HG03521 (cell line): ENCODE results near the gene RBMS3.

Source experiments
- ATAC-seq: cut with Tn5 transposase; IDR thresholded peaks from one replicate; pipeline ENCODE4 v1.9.1; 2021; ENCODE audit warnings: mild to moderate bottlenecking, moderate library complexity; ENCODE audit not compliant: unreplicated experiment

Gene RBMS3

DNA sequence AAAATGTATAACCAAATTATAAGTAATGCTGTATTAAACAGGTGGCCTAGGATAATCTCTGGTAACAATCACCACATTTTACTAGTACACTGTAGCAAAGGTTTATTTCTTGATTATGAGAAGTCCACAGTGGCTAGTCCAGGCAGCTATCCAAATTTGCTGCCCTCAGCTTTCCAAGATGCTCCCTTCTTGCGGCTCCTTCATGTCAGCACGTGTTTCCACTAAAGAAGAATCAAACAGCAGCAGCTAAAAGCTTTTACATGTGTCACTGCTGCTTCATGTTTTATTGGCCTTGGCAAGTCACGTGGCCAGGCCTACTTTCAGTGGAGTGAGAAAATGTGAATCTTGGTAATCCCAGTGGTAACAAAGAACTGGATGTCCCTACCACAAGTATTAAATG is 5.6 kb upstream of the RBMS3 start:
- no peak for ATAC-seq

DNA sequence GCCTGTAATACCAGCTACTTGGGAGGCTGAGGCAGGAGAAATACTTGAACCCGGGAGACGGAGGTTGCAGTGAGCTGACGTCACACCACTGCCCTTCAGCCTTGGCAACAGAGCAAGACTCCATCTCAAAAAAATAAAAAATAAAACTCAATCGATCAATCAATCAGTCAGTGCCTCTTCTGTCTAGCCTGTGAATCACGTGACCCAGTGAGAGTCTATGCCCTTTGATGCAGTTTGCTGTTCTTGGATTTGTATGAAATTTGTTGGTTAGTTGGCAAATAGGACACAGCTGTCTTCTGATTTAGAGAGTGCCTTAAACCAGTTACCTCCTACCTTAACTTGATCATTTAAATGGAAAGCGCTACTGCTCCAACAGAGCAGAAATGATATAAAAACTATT is 3.6 kb upstream of the RBMS3 start:
- no peak for ATAC-seq

DNA sequence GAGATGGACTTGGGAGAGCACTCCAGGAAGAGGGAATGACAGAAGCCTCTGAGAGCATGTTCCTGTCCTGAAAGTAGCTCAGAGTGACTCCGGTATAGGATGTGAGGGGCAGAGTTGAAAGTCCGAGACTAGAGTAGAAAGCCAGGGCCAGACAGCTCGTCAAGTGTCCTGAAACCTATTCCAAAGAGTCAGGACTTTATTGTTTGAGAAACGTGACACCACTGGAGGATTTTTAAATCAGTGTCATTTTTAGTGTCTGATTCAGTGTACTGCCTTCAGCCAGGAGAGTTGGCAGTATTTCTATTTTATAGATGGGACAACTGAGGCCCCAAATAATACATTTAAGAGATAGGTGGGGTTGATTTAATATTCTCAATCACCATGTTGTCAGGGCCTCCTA is 1.6 kb upstream of the RBMS3 start:
- ATAC-seq = no peak

DNA sequence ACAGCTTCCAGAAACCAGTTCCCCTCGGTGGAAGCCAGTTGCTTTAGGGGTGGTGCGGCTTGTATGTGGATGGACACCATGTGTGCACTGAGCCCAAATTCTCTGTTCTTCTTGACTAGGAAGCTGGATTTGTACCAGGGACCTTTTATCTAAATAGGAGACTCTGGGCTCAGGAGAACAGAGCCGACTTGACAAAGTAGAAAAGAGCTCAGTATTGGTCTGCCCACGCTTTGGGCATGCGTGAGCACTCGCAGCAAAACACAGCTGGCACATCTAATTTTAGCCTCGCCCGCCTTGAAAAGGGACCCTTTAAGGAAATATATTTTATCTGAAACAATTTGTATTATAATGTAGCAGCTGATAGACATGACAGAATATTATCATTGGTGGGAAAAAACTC is 1.1 kb upstream of the RBMS3 start:
- ATAC-seq = no peak

DNA sequence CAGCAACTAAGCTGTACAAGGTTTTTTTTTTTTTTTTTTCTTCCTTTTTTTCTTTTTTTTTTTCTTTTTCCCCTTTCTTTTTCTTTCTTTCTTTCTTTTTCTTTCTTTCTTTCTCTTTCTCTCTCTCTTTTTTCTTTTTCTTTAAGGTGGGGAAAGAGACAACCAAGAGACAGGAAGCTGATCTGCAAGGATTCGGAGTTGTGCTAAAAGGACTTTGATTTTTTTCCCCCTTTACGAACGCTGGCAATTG is 148 bp downstream of the RBMS3 start:
- ATAC-seq = no peak

DNA sequence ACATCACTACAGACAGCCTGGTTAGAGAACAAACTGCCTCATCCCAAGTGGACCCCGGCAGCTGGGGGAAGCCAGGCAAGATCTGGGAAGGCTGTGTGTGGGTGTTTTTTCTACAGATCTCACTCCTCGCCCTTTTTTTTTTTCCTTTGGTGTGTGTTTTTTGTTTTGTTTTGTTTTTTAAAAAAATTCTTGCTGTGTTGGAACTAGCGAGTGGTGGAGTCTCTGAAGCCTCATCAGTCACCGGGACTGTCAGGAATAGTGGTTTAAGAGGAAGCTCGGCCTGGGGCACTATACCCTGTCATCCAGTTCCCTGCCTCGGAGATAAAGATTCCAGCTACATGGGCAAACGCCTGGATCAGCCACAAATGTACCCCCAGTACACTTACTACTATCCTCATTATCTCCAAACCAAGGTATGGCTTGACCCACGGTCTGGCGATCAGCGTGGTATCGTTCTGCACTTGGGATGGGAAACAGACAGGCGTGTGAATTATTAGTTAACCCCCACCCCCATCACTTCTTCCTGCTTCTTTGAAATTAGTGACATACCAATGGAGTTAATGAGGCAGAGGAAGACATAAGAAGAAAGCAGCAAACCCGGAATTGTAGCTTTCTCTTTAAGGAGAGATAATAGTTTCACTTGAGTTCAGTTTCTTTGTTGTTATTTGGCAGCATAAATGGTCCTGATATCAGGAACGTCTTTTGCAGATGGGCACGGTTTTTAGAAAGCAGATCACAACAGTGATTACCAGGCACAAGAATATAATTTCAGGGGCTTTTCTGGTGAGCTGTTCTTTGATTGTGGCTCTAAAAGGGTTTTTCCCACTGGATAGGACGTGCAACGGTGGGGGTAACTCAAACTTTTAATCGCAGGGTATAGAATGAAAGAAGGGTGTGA is 722 bp downstream of the RBMS3 start:
- peak; percentile 50 for ATAC-seq

DNA sequence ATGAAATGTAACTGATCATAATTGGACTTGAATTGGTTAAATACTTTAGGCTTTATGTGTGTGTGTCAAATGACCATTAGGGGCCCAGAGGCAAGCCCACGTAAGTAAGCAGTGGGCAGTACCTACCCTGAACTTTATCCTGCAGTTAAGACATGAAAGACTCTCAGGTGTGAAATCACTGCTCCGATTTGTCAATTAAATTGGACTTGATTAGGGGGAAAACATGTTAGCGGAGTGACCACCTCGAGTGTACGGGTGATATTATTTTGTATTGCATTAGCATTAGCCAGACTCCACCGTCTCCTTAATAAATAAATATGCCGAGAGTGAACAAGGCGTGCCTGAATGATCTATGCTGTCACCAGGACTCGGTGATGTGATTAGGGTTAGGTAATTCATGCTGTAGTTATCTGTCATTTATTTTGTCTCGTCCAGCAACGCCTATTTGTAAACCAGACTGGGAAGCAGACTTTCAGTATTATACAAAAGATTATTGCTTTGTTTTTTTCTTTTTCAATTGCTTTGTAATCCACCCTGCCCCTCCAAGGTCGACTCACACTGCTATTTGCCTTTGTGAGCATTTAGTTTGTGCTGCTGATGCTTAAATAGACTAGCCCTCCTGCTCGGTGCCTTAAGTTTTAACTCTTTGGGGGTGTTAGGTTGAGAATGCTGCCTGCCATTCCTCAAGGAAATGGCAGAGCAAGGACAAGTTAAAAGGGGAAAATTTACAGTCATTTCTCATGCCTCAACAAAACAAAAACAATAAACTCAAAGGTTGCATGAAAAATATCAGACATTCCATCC is 1.8 kb downstream of the RBMS3 start:
- no peak for ATAC-seq

DNA sequence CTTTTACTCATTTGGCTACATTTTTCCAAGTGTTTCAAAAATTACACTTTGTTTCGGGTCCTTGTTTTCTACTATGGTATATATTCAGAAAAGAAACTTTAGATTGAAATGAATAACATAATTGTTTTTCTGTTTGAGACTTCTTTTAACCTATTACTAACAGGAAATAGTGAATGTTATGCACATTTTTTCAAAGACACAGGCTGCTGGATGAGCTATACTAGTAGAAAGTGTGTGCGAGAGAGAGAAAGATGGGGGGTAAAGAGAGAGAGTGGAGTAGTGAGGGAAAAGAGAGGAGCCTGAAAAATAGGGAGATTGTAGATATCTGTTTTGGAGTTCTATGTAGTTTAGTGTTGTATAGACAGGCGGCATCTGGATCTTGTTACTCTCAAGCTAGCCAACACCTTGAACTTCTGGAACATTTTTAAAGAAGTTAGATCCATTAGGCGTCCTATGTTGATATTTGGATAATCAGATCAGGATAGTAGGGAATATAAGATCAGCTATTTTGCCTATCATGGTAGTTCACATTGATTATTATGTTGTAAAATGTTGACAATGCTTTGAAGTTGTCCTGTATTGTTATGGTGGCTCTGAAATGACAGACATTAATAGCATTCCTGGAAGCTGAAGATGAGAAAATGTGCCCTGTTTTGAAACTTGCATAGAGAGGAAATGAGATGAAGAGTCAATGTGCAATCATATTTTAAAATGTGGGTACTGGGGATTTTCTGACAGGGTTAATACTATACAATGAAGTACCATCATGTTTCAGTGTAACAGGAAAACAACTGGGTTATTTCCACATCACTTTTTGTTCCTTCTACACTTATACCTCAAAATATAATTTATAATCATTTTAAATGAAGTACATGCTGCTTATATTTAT is 2.6 kb downstream of the RBMS3 start:
- ATAC-seq = no peak

DNA sequence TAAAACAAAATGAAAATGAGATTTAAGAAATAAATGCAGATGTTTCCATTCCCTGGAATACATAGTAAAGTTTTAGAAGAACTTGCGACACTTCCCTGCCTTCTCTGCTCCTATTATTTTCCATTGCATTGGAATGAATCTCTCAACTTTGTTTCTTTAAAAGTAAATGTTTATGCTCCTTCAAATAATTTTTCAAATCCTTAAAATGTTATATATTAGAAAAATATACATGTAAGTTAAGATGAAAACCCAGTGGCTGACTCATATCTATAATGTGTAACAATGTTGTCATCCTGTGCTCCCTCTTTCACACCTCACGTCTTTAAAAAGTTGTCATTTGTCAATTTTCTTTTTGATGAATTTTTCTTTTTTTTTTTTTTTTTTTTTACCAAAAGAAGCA is 3.6 kb downstream of the RBMS3 start:
- no peak for ATAC-seq

DNA sequence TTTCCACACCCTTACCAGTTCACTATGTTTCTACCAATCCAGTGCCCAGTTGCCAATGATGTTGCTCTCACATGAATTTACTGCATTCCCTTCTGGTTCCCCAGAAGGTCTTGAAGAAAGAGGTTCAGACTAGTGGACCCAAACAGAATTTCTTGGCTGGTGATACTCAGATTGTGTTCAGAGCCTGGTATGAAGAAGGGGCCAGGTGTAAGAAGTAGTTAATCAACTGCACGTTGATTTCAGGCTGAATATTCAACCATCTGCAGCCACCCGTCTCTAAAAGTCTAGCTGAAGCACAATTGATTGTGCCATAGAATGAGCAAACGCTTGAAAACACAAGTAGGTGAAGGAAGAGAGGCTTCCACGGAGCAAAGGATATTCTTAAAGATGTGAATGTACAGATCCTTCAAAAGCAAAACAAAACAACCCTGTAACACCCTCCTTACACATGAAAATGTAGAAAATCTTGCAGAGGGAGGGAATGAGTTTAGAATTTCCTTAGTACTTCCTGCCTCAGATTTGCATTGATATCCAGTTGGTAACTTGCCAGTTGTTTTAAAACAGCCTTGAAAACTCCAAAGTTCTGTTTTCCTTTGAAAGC is 4.7 kb downstream of the RBMS3 start:
- no peak for ATAC-seq

DNA sequence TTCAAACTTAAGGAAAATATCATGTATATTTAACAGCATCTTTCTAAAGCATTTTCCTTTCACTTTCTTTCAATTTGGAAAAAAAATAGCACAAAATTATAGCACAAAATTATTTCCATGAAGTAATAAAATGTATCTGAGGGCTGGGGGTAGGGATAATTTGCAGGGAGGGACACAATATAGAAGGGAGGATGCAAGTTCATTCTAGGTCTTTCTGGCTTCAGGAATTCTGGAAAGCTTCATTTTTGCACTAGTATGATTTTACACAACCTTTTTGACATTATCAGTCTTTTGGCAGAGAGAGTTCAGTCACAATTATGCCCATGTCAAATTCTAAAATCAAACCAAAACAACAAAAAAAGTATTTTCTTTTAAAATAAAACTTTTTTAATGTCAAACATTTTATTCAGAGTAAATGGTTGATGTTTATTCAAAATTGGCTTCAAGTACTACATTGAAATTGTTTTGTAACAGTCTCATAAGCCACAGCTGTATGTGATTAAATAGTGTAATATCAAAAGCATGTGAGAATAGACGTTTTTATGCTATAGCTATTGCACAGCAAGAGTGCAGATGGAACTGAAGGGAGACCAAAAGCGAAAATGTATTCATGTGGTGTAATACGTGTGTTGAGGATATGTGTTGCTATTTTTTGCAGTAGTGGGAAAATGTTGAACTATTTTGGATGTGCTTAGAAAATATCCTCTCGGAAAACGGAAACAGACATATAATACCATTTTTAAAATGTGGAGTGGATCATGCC is 5.8 kb downstream of the RBMS3 start:
- no peak for ATAC-seq

DNA sequence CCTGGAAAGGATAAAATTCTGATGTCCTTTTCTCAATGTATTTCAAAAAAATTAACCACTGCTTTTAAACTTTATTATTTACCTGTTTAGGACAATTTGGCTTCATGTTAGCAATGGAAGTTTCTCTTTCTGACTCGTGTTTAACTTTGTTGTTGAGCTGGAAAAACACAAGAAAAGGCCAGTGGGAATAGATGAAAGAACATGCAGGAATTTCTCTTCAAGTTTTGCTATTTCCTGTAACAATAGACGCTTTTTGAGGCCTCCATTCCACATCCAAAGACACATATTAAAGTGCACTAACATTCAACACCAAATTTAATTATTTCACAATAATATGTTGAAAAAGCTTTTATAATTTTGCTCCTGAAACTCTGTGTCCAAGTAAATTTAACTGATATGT is 9.7 kb downstream of the RBMS3 start:
- ATAC-seq = no peak

DNA sequence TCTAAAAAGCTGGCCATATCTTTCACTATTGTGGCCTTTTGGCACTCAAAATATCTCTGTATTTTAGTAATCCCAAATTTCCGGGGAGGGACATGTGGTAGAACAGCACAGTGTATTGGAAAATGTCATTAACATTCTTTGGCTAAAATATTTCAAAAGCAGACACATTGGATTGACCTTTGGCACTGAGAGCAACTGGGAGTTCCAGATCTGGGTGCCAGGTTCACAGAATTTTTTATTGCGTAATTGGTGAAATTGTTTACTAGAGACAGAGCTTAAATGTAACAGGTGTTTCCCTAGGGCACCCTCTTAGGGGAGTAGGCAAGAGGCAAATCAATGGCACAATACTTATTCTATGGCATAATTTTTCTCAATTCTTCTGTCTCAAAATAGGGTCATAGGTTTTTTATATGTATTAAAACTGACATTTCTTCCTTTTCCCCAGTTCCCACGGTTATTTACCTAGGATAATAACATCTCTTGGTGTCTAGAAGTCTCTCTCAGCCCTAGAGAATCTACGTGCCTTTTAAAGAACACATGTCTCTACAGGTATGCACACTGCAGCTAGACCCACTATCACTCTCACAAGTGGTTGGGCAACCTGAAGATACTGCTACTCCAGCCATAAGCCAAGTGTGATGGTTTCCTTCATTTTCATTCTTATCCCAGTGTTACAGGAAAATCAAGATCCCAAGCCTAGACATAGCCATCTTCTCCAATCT is 10.6 kb downstream of the RBMS3 start:
- no peak for ATAC-seq

DNA sequence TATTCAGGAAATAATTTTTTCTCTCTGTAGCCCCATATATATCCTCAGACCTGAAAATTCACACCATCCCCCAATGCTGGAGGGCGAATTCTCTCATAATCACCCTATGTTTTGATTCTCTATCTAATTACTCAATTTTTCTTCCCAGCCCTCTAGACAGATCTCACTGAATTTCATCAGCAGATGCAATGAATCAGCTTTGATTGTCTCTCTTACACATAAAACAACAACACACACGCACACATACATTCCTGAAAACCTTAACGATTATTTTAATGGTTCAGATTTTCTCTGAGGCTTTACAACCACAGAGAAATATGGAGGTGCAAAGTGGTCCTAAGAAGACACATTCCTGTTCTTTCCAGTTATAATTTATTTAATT is 11.1 kb downstream of the RBMS3 start:
- no peak for ATAC-seq

DNA sequence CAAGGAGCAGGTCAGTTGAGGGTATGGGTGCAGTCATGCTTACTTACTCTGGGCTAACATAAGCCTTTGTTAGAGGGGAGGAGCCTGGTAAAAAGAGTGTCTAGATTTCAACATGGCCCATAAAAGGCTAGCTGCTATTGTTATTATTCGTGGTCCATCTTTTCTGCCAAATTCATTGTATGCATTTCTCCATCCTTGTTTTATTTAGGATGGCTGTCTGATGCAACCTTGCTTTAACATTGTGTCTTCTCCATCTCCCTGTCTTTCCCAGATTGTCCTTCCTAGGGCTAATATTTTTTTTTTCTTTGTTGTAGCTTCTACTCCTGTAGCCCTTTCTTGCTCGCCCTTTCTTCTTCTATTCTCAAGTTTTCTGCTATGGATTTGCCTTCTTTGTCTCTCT is 12.6 kb downstream of the RBMS3 start:
- no peak for ATAC-seq

DNA sequence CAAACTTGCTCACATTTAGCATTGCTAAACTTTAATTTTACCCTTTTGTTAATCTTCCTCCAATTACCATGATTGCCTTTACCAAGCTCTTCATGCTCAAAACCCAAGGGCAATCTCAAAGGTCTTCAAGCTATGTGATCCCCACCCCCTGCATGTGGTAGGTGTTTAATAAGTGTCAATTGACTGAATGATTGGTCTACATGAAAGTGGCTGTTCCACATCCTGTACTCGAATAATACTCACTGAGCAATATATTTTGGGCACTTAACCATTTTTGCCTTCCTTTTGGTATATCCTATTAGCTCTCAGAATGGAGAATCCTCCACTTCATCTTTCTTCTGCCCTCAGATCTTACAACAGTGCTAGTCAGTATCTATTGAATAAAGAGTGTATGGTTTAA is 17.1 kb downstream of the RBMS3 start:
- ATAC-seq = no peak

DNA sequence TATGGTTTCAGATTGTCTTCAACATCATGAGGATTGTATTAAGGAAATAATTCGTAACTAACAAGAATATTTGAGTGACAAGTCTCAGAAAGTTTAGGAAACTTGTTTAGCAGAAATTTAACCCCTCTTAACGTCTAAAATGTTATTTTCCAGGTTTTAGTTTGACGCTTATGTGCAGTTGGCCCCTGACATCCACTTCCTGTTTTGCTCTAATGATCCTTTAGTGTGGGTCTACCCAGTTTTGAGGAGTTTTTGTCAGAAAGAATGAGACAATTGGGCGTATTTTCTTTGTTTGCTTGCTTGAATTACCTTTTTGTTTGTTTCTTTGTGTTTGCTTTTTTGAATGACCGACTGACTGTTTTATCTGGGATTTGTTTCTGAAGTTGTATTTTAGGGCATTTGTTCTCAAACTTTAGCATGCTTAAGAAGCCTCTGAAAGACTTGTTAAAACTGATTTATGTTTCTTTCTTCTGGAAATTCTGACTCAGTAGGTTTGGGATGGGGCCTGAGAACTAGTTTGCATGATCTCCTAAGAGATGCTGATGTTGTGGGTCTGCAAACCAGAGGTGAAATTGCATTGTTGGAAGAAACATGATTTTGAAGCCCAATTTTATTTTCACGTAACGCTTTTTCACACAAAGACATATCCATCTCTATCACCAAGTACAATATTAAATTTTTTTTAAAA is 20.6 kb downstream of the RBMS3 start:
- ATAC-seq = no peak

DNA sequence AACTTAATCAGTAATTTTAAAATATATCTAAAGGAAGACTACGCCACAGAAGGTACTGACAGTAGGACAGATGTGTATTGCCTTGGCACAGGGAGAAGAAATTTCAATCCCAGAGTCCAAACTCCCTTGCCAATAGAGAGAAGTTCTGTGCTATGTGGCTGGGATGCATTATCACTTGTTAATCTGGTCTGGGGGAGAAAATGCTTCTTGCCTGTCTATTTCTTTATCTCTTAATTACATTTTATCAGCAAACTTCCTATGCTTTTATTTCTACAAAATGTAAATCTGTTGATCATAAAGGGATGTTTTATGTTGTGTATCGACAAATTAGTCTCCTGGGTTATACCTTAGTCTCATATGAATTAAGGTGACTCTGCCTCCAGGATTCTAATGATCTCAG is 21.7 kb downstream of the RBMS3 start:
- ATAC-seq = no peak

DNA sequence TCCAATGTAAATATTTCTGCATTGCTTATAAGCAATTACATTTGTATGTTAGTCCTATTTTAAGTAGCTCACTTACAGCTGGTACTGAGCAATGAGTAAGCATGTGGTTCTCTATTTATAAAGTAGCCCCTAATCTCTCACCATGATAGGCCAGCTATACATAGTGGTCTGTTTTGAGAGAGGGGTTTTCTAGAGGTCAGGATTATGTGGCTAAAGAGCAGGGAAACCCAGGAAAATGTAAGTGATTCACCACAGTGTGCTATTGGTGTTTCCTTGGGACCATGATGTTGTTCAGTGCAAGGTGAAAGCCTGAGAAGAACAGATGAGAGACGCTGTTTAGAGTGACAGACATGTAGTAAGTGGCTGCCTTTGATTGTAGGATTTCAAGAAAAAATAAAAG is 26.4 kb downstream of the RBMS3 start:
- no peak for ATAC-seq
